HG03378 (cell line): ENCODE results near the gene CDKN2D.

ENCODE experiments used
- ATAC-seq: cut with Tn5 transposase; IDR thresholded peaks from one replicate; pipeline ENCODE4 v1.9.1; 2021; ENCODE audit warnings: mild to moderate bottlenecking, moderate library complexity; ENCODE audit not compliant: unreplicated experiment

The CDKN2D gene

GRCh38 chr19:10568826-10569651, at the start of gene CDKN2D:
Gene CDKN2D, minus strand, starts transcription at chr19:10568979. Its CDS starts 326 bp downstream, at chr19:10568653.
- ATAC-seq, result peak; percentile 63

- no peak for ATAC-seq
These were observed 48.8 kb upstream of the CDKN2D start for GRCh38 chr19:10617409-10618121.

- ATAC-seq, result no peak
These were observed 46.7 kb upstream of the CDKN2D start for GRCh38 chr19:10615429-10616023.

- ATAC-seq, result no peak
These were observed 43.8 kb upstream of the CDKN2D start for GRCh38 chr19:10612499-10613119.

- ATAC-seq, result no peak
These were observed 43.1 kb upstream of the CDKN2D start for GRCh38 chr19:10611907-10612306.

GRCh38 chr19:10604460-10604980, 35.7 kb upstream of the CDKN2D start:
- peak; percentile 14 for ATAC-seq

- ATAC-seq, result peak; percentile 42
These were observed 35.2 kb upstream of the CDKN2D start for GRCh38 chr19:10603873-10604459.

GRCh38 chr19:10603084-10603872, 34.5 kb upstream of the CDKN2D start:
- ATAC-seq, result peak; percentile 35

GRCh38 chr19:10602330-10603083, 33.7 kb upstream of the CDKN2D start:
- ATAC-seq, result no peak

GRCh38 chr19:10601999-10602329, 33.2 kb upstream of the CDKN2D start:
- no peak for ATAC-seq

- ATAC-seq, result no peak
These were observed 31.4 kb upstream of the CDKN2D start for GRCh38 chr19:10600149-10600548.

GRCh38 chr19:10593820-10594637, 25.2 kb upstream of the CDKN2D start:
- ATAC-seq, result no peak

GRCh38 chr19:10593148-10593547, 24.4 kb upstream of the CDKN2D start:
- ATAC-seq, result no peak

GRCh38 chr19:10587839-10588150, 19.0 kb upstream of the CDKN2D start:
- no peak for ATAC-seq

GRCh38 chr19:10587022-10587838, 18.5 kb upstream of the CDKN2D start, which contains the start of gene AP1M2:
Gene AP1M2, minus strand, starts transcription at chr19:10587312. Its CDS starts 81 bp downstream, at chr19:10587231.
- ATAC-seq, result no peak

- no peak for ATAC-seq
These were observed 17.6 kb upstream of the CDKN2D start for GRCh38 chr19:10586396-10586795.

GRCh38 chr19:10583036-10583776, 14.4 kb upstream of the CDKN2D start:
- no peak for ATAC-seq
